GM12891 (cell line): ENCODE data around the gene SURF4.
A peak's percentile ranks its signal among the peaks of the same experiment; 100 is the strongest.

Experiments
- PAX5 ChIP-seq: IDR thresholded peaks from 2 replicates; pipeline ENCODE4 v1.6.1; 2011; ENCODE audit warnings: low read length, moderate library complexity, mild to moderate bottlenecking; ENCODE audit not compliant: insufficient read depth, severe bottlenecking
- POLR2A ChIP-seq: IDR thresholded peaks from 2 replicates; pipeline ENCODE4 v1.6.1; 2011; ENCODE audit warnings: low read depth, low read length, control low read depth
- POLR2AphosphoS5 ChIP-seq: IDR thresholded peaks from 2 replicates; pipeline ENCODE4 v1.6.1; 2011; ENCODE audit warnings: low read depth, low read length, control low read depth
- SPI1 ChIP-seq: IDR thresholded peaks from 2 replicates; pipeline ENCODE4 v1.6.1; 2011; ENCODE audit warnings: low read depth, low read length, control low read depth
- TAF1 ChIP-seq: IDR thresholded peaks from 2 replicates; pipeline ENCODE4 v1.6.1; 2011; ENCODE audit warnings: low read depth, low read length, control low read depth

- TF ChIP-seq POLR2AphosphoS5 (no peak), POLR2A (no peak), TAF1 (peak; percentile 42; the same call in 1 of the 2 replicates), SPI1 (no peak), PAX5 (no peak)
These were observed 28.3 kb downstream of the SURF4 start for GRCh38 chr9:133347515-133347984.
